ENCODE data around the gene ZNF391.

Gene ZNF391

GRCh38 chr6:27374824-27375612 is 13.5 kb upstream of the ZNF391 start (continued):
- TF ChIP-seq ZNF521 (tag by site-specific recombination; IDR thresholded peaks at IDR 0.05) (no peak), ZNF548 (tag by site-specific recombination; IDR thresholded peaks at IDR 0.05) (no peak), EGR2 (tag by site-specific recombination; IDR thresholded peaks at IDR 0.05; ENCODE audit: low read depth) (no peak), GFI1B (tag by site-specific recombination; IDR thresholded peaks at IDR 0.05) (no peak), ZNF202 (tag by site-specific recombination; IDR thresholded peaks at IDR 0.05; ENCODE audit: borderline replicate concordance) (no peak), ZNF266 (tag by site-specific recombination; IDR thresholded peaks at IDR 0.05; ENCODE audit: low read depth) (no peak), ZNF248 (tag by site-specific recombination; IDR thresholded peaks at IDR 0.05) (no peak), ZEB2 (tag by site-specific recombination; IDR thresholded peaks at IDR 0.05) (peak; percentile 38), ZNF704 (tag by site-specific recombination; IDR thresholded peaks at IDR 0.05) (no peak), ZSCAN23 (tag by site-specific recombination; IDR thresholded peaks at IDR 0.05) (no peak), ZNF600 (tag by site-specific recombination; IDR thresholded peaks at IDR 0.05) (no peak), ZNF140 (tag by site-specific recombination; IDR thresholded peaks at IDR 0.05) (no peak), ZNF530 (tag by site-specific recombination; IDR thresholded peaks at IDR 0.05; ENCODE audit: low read depth) (no peak), MYNN (tag by site-specific recombination; IDR thresholded peaks at IDR 0.05; ENCODE audit: borderline replicate concordance) (no peak), MZF1 (tag by site-specific recombination; IDR thresholded peaks at IDR 0.05; ENCODE audit: borderline replicate concordance) (no peak), ZNF146 (tag by site-specific recombination; IDR thresholded peaks at IDR 0.05) (no peak), ZNF18 (tag by site-specific recombination; IDR thresholded peaks at IDR 0.05) (no peak), ZNF169 (tag by site-specific recombination; IDR thresholded peaks at IDR 0.05) (no peak)
- TF ChIP-seq, protein P1, sequence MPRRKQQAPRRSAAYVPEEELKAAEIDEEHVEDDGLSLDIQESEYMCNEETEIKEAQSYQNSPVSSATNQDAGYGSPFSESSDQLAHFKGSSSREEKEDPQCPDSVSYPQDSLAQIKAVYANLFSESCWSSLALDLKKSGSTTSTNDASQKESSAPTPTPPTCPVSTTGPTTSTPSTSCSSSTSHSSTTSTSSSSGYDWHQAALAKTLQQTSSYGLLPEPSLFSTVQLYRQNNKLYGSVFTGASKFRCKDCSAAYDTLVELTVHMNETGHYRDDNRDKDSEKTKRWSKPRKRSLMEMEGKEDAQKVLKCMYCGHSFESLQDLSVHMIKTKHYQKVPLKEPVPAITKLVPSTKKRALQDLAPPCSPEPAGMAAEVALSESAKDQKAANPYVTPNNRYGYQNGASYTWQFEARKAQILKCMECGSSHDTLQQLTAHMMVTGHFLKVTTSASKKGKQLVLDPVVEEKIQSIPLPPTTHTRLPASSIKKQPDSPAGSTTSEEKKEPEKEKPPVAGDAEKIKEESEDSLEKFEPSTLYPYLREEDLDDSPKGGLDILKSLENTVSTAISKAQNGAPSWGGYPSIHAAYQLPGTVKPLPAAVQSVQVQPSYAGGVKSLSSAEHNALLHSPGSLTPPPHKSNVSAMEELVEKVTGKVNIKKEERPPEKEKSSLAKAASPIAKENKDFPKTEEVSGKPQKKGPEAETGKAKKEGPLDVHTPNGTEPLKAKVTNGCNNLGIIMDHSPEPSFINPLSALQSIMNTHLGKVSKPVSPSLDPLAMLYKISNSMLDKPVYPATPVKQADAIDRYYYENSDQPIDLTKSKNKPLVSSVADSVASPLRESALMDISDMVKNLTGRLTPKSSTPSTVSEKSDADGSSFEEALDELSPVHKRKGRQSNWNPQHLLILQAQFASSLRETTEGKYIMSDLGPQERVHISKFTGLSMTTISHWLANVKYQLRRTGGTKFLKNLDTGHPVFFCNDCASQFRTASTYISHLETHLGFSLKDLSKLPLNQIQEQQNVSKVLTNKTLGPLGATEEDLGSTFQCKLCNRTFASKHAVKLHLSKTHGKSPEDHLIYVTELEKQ (tag by site-specific recombination; IDR thresholded peaks at IDR 0.05; ENCODE audit: borderline replicate concordance): no peak

DNA sequence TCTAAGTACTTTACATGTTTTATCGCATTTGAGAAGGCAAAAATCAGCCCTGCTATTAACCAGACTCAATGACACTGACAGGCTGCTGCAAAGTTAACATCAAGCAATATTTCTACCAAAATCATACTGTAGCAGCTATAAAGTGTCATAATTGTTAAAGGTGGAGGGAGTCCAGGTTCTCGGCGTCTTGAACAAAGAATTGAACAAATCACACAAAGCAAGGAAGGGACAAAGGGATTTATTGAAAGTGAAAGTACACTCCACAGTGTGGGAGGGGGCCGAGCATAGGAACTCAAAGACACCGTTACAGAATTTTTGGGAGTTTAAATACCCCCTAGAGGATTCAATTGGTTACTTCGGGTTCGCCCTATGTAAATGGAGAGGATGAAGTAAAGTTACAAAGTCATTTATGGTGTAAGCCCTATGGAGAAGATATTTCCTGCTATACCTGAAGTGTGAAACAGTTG is 12.9 kb upstream of the ZNF391 start:
- CTCF ChIA-PET: no interaction called here

More for the DNA sequence above, 12.9 kb upstream of the ZNF391 start:
- Histone ChIP-seq H3K36me3 (ENCODE audit: control insufficient read depth in 2 of 2, insufficient read depth in 1 of 2, low read length in 2 of 2) (no peaks in the 10 kb centered on the region), H3K9me3 (ENCODE audit: control insufficient read depth, insufficient read depth, low read depth, low read length) (no peaks in the 10 kb centered on the region), H3K4me1 (ENCODE audit: control insufficient read depth, insufficient read depth, low read length) (no peaks in the 10 kb centered on the region), H3K27ac (ENCODE audit: extremely low read depth, low read depth, low read length) (no peak overlapping the region), H3K4me3 (ENCODE audit: low read depth, low read length) (no peak overlapping the region)
- no peak for TF ChIP-seq ZNF510 (tag by site-specific recombination; IDR thresholded peaks at IDR 0.05; ENCODE audit: insufficient replicate concordance)
- TF ChIP-seq ZNF335 (tag by site-specific recombination; conservative IDR thresholded peaks at IDR 0.05): peak; percentile 3; the same call in 1 of the 2 replicates
- peak; percentile 87 for TF ChIP-seq PRDM10 (tag by site-specific recombination; IDR thresholded peaks at IDR 0.05)
- TF ChIP-seq ZNF544 (tag by site-specific recombination; IDR thresholded peaks at IDR 0.05): no peak
- POLR2A ChIA-PET: interaction anchor here (1.9 kb wide), 1 partner anchor 13 kb away, joined by 6 read pairs; the partner anchor contains the start of gene ZNF391

Measured in HEK293 (cell line).